Fibroblast of mammary gland (primary cell): ENCODE data around the gene AKR1A1.
"Not testable (repeated sequence)": the region's sequence is repeated elsewhere in the genome, so short reads cannot be mapped to it uniquely, and the experiment has no call there.

Experiments used
- DNase-seq: peaks from one replicate; pipeline ENCODE4 v3.0.0-alpha.2; 2010; ENCODE audit warnings: low read depth
- H3K4me3 ChIP-seq: 2 replicates; pipeline ENCODE4 v1.5.1; 2011; ENCODE audit warnings: low read depth, mild to moderate bottlenecking, low read length, moderate library complexity; ENCODE audit not compliant: control insufficient read depth
- CTCF ChIP-seq: conservative IDR thresholded peaks from 2 replicates; pipeline ENCODE4 v1.5.1; 2011; ENCODE audit warnings: low read depth, low read length, inconsistent platforms; ENCODE audit not compliant: control insufficient read depth, insufficient read depth

Gene AKR1A1

DNA sequence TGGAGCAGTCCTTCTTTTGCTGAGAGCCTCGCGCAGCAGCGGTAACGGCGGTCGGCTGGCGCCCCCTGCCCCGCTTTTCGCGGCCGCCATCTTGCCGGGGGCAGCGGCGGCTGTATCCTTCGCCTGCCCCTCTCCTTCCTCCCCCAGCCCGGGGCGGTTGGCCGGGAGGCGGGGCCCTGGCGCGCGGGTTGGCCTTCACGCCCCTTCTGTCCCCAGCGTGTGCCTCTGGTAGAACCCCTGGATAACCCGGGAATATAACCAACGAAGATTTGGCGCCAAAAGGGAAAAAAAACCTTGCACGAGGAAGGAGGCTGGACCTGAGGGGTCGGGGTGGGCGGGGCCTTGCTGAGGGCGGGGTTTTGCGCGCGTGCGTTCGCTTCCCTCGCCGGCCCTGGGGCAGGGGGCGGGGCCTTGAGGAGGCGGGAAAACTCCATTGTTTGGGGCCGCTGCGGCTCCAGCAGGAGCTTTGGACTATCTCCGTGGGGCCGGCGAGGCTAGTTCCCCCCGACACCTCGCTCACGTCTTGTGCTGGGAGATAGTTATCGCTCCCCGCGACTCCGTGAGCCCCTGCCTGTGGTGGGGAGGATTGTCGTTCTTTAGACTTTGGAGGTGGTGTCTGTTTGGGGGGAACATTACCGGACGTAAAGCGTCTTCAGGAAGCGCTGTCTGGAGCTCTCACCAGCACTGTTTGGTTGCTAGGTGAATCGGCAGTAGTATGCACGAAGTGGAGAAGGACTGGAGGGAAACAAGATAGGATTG, 33.9 kb downstream of the AKR1A1 start:
- DNase-seq: peak; percentile 77

DNA sequence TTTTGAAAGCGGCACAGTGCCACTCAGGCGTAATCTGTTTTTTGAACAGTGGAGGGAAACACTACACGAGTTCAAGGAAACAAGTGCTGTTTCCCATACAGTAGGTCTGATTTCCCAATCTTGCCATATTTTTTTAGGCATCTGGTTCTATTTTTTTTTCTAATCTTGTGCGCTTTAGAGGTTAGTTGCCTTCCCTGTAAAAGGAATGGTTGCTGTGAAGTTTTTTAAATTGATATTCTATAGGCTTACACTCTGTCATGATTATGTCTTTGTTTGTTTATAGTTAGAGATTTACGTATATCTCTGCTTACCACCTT, 34.4 kb downstream of the AKR1A1 start:
- no peak for DNase-seq

More for the DNA sequence above, 33.9 kb downstream of the AKR1A1 start:
- peak overlapping the region; percentile 100 for H3K4me3 ChIP-seq
- TF ChIP-seq CTCF: no peak

GRCh38 chr1:45585496-45586075, 35.0 kb downstream of the AKR1A1 start:
- DNase-seq: no peak
- H3K4me3 ChIP-seq: peak overlapping the region; percentile 100
- no peak for TF ChIP-seq CTCF

More for the DNA sequence above, 34.4 kb downstream of the AKR1A1 start:
- H3K4me3 ChIP-seq: peak overlapping the region; percentile 100
- TF ChIP-seq CTCF: no peak

- TF ChIP-seq CTCF: no peak
- no peak overlapping the region for H3K4me3 ChIP-seq
Measured at GRCh38 chr1:45586769-45587168, 36.1 kb downstream of the AKR1A1 start.

GRCh38 chr1:45589861-45590260, 39.2 kb downstream of the AKR1A1 start:
- no peak for TF ChIP-seq CTCF
- H3K4me3 ChIP-seq: no peak overlapping the region
- no peak for DNase-seq

More at GRCh38 chr1:45586769-45587168, 36.1 kb downstream of the AKR1A1 start:
- no peak for DNase-seq

GRCh38 chr1:45594412-45594811, 43.8 kb downstream of the AKR1A1 start:
- no peak for TF ChIP-seq CTCF

DNA sequence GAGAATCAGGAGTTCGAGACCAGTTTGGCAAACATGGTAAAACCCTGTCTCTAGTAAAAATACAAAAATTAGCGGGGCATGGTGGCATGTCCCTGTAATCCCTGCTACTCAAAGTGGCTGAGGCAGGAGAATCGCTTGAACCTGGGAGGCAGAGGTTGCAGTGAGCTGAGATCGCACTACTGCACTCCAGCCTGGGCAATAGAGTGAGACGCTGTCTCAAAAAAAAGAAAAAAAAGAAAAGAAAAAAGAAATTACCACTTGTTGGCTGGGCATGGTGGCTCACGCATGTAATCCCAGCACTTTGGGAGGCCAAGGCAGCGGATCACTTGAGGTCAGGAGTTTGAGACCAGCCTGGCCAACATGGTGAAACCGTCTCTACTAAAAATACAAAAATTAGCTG, 46.1 kb downstream of the AKR1A1 start:
- not testable (repeated sequence) for H3K4me3 ChIP-seq, DNase-seq

More at GRCh38 chr1:45594412-45594811, 43.8 kb downstream of the AKR1A1 start:
- no peak for DNase-seq
- H3K4me3 ChIP-seq: no peak overlapping the region
